ENCODE results near the gene PPP1R16B. TPM values are rescaled to one million over a fixed set of nuclear protein-coding genes. Genes with fewer than 3 reads are reported as not detected.

PPP1R16B gene
- polyA plus RNA-seq (2011; rRNA removed) = 0.17 and 0.28 TPM in 2 replicates
- 0.06 and 0.07 TPM in 2 replicates for polyA plus RNA-seq (2012; cell fraction: cytosol; rRNA removed)
- polyA plus RNA-seq (2012; cell fraction: nucleus; rRNA removed) = 0.09 and 0.11 TPM in 2 replicates
- 0.14 to 0.31 TPM (median 0.29 TPM) in 3 replicates for polyA plus RNA-seq (2017; fragmentation: RNase III; extraction: RNeasy Plus Mini Kit Qiagen cat#74134 plus additional on column Dnase treatment)
- 0.39 and 0.62 TPM in 2 replicates for polyA minus RNA-seq (2011; rRNA and poly(A)+ RNA removed)

DNA sequence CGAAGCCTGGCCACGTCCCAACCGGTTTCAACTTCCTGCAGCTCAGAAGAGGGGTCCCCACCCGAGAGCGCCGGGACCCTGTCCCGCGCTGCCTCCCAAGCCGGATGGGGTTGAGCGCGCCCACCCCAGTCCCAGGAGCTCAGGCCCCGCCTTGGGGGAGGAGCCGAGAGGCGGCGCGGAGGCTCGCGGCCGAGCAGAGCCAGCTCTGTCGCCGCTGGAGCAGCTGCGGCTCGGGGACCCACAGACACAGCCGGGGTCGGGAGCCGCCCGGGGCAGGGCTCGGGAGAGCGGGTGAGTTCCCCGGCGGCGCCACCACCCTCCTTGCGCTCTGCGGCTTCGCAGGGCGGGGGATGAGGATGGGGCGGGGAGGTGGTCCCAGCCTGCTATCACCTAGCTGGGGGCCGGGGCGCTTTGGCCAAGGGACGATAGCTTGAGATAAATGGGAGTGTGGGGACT is at the start of gene PPP1R16B:
Gene PPP1R16B, plus strand, starts transcription at position 196 of the 456 bp plus-strand sequence. CDS start 30,229 bp downstream, outside the sequence.
- H3K27ac ChIP-seq = peak within 1 kb of the TSS; percentile 49 to 70; a peak in 5 of 6 replicates
- CTCF ChIA-PET = interaction anchor here (0.6 to 2.7 kb wide), 8 partner anchors 14 to 236 kb away, joined by 3 to 17 read pairs (median 3); no protein-coding TSS in a partner anchor
- H3K4me2 ChIP-seq = peak within 1 kb of the TSS; percentile 98
- peak in 1 of 2 experiments; percentile 26 for DNase-seq (ENCODE audit: low read depth in 1 of 2, low spot score in 1 of 2)
- H3K4me3 ChIP-seq = peak within 1 kb of the TSS; percentile 61
- no peaks in the 10 kb centered on the region for H3K4me1 ChIP-seq
- no peak for FAIRE-seq
- POLR2A ChIA-PET = no interaction called here
- TF ChIP-seq TP53 (CRISPR knock-in tag; IDR thresholded peaks at IDR 0.05) = no peak
- TF ChIP-seq NPAS2 (CRISPR knock-in tag; IDR thresholded peaks at IDR 0.05; ENCODE audit: borderline replicate concordance) = no peak
- no peak for TF ChIP-seq JUNB (IDR thresholded peaks at IDR 0.05)
- TF ChIP-seq, protein P1, sequence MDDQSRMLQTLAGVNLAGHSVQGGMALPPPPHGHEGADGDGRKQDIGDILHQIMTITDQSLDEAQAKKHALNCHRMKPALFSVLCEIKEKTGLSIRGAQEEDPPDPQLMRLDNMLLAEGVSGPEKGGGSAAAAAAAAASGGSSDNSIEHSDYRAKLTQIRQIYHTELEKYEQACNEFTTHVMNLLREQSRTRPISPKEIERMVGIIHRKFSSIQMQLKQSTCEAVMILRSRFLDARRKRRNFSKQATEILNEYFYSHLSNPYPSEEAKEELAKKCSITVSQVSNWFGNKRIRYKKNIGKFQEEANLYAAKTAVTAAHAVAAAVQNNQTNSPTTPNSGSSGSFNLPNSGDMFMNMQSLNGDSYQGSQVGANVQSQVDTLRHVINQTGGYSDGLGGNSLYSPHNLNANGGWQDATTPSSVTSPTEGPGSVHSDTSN (IDR thresholded peaks at IDR 0.05) = no peak
- TF ChIP-seq, protein P2, sequence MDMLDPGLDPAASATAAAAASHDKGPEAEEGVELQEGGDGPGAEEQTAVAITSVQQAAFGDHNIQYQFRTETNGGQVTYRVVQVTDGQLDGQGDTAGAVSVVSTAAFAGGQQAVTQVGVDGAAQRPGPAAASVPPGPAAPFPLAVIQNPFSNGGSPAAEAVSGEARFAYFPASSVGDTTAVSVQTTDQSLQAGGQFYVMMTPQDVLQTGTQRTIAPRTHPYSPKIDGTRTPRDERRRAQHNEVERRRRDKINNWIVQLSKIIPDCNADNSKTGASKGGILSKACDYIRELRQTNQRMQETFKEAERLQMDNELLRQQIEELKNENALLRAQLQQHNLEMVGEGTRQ (IDR thresholded peaks at IDR 0.05) = no peak
- TF ChIP-seq CBX8 (IDR thresholded peaks at IDR 0.05) = no peak
- no peak for TF ChIP-seq ZSCAN20 (CRISPR knock-in tag; IDR thresholded peaks at IDR 0.05)
- TF ChIP-seq BHLHE40 (IDR thresholded peaks at IDR 0.05; ENCODE audit: low read depth, low read length) = no peak
- no peak for TF ChIP-seq HOXB5 (CRISPR knock-in tag; IDR thresholded peaks at IDR 0.05)
- TF ChIP-seq MAZ (IDR thresholded peaks at IDR 0.05; ENCODE audit: borderline replicate concordance, low read depth, low read length) = no peak
- TF ChIP-seq, protein P3, sequence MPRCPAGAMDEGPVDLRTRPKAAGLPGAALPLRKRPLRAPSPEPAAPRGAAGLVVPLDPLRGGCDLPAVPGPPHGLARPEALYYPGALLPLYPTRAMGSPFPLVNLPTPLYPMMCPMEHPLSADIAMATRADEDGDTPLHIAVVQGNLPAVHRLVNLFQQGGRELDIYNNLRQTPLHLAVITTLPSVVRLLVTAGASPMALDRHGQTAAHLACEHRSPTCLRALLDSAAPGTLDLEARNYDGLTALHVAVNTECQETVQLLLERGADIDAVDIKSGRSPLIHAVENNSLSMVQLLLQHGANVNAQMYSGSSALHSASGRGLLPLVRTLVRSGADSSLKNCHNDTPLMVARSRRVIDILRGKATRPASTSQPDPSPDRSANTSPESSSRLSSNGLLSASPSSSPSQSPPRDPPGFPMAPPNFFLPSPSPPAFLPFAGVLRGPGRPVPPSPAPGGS (IDR thresholded peaks at IDR 0.05) = no peak
- TF ChIP-seq ZNF302 (CRISPR knock-in tag; IDR thresholded peaks at IDR 0.05) = no peak
- TF ChIP-seq KDM5A (IDR thresholded peaks at IDR 0.05) = no peak
- no peak; the same call in 1 of the 2 replicates for TF ChIP-seq POLR2A (IDR thresholded peaks at IDR 0.05; ENCODE audit: low read length)
- no peak for TF ChIP-seq ZC3H11A (IDR thresholded peaks at IDR 0.05)
- TF ChIP-seq EHF (CRISPR knock-in tag; IDR thresholded peaks at IDR 0.05) = no peak
- TF ChIP-seq, protein P4, sequence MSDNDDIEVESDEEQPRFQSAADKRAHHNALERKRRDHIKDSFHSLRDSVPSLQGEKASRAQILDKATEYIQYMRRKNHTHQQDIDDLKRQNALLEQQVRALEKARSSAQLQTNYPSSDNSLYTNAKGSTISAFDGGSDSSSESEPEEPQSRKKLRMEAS (IDR thresholded peaks at IDR 0.05) = no peak
- TF ChIP-seq HOXA7 (CRISPR knock-in tag; IDR thresholded peaks at IDR 0.05) = no peak
- TF ChIP-seq RARB (CRISPR knock-in tag; IDR thresholded peaks at IDR 0.05) = no peak
- TF ChIP-seq, protein P5, sequence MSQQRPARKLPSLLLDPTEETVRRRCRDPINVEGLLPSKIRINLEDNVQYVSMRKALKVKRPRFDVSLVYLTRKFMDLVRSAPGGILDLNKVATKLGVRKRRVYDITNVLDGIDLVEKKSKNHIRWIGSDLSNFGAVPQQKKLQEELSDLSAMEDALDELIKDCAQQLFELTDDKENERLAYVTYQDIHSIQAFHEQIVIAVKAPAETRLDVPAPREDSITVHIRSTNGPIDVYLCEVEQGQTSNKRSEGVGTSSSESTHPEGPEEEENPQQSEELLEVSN (IDR thresholded peaks at IDR 0.05; ENCODE audit: borderline replicate concordance, low read depth) = no peak
- WGBS (ENCODE audit: missing lambda C conversion rate) = 24% methylated on average over 13 of the region's 40 CpGs
- H3K9me3 ChIP-seq = no peaks in the 10 kb centered on the region
- ATAC-seq = peak; percentile 84 to 91

DNA sequence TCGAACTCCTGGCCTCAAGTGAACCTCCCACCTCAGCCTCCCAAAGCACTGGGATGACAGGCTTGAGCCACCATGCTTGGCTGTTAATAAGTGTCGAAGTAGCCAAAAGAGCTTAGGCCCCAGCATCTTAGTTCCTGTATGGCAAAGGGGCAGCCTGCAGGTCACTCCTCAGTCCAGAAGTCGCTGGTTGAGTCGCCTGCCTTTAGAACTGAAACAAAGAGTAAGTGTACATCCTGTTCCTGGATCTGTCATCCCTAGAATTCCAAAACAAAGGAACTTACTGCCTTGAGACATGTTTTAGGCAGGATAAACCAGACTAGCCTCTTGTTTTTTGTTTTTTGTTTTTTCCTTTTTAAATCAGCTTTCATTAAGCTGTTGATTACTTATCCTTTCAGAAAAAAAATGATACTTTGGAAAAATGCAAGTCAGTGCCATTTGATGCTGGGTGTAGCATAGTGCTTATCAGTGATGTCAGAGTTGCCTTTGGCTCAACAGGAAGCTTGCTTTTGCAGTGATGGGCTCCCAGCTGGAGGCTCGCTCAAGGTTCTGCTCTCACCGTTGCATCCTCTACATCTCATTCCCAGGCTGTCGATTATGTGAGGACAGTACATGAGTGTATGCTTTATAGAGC is 48.2 kb upstream of the PPP1R16B start:
- ATAC-seq (no peak), DNase-seq (ENCODE audit: low read depth in 1 of 2, low spot score in 1 of 2) (no peak), FAIRE-seq (no peak)
- H3K4me2 ChIP-seq = no peak overlapping the region
- 91% methylated on average over 7 of the region's 7 CpGs for WGBS (ENCODE audit: missing lambda C conversion rate)
- H3K9me3 ChIP-seq = no peaks in the 10 kb centered on the region
- POLR2A ChIA-PET = no interaction called here
- TF ChIP-seq ZSCAN20 (CRISPR knock-in tag; IDR thresholded peaks at IDR 0.05) = no peak
- TF ChIP-seq FOSB (CRISPR knock-in tag; IDR thresholded peaks at IDR 0.05) = no peak
- no peak for TF ChIP-seq NPAS2 (CRISPR knock-in tag; IDR thresholded peaks at IDR 0.05; ENCODE audit: borderline replicate concordance)
- TF ChIP-seq HEYL (CRISPR knock-in tag; IDR thresholded peaks at IDR 0.05) = no peak
- TF ChIP-seq JUN (IDR thresholded peaks at IDR 0.05) = no peak
- no peak for TF ChIP-seq BHLHE40 (IDR thresholded peaks at IDR 0.05; ENCODE audit: low read depth, low read length)
- TF ChIP-seq CHD2 (IDR thresholded peaks at IDR 0.05; ENCODE audit: low read length, partially characterized antibody) = no peak
- TF ChIP-seq RNF2 (IDR thresholded peaks at IDR 0.05; ENCODE audit: borderline replicate concordance, low read depth) = no peak
- TF ChIP-seq JUNB (IDR thresholded peaks at IDR 0.05) = no peak
- no peak for TF ChIP-seq NR3C1 (IDR thresholded peaks at IDR 0.05)
- TF ChIP-seq CHD4 (IDR thresholded peaks at IDR 0.05; ENCODE audit: borderline replicate concordance) = no peak
- no peak for TF ChIP-seq EP300 (IDR thresholded peaks at IDR 0.05)
- TF ChIP-seq, protein P6, sequence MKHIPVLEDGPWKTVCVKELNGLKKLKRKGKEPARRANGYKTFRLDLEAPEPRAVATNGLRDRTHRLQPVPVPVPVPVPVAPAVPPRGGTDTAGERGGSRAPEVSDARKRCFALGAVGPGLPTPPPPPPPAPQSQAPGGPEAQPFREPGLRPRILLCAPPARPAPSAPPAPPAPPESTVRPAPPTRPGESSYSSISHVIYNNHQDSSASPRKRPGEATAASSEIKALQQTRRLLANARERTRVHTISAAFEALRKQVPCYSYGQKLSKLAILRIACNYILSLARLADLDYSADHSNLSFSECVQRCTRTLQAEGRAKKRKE (CRISPR knock-in tag; IDR thresholded peaks at IDR 0.05; ENCODE audit: low read depth) = no peak
- TF ChIP-seq SREBF2 (IDR thresholded peaks at IDR 0.05) = no peak
- no peak for TF ChIP-seq MAFK (IDR thresholded peaks at IDR 0.05; ENCODE audit: partially characterized antibody)
- TF ChIP-seq, protein P7, sequence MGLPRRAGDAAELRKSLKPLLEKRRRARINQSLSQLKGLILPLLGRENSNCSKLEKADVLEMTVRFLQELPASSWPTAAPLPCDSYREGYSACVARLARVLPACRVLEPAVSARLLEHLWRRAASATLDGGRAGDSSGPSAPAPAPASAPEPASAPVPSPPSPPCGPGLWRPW (IDR thresholded peaks at IDR 0.05) = no peak
- no peak for TF ChIP-seq CBX2 (IDR thresholded peaks at IDR 0.05; ENCODE audit: borderline replicate concordance, low read depth)
- no peak overlapping the region for H3K4me3 ChIP-seq
- CTCF ChIA-PET = interaction anchor here (0.8 to 16.3 kb wide), 5 partner anchors 9 to 112 kb away, joined by 3 to 253 read pairs (median 3); no protein-coding TSS in a partner anchor
- H3K4me1 ChIP-seq = no peaks in the 10 kb centered on the region
- H3K27ac ChIP-seq = no peak overlapping the region

All from A549 (cell line).